GM18907 (cell line): Measurements from ENCODE around the gene NLGN1.

Experiments
- ATAC-seq: cut with Tn5 transposase; IDR thresholded peaks from one replicate; pipeline ENCODE4 v1.9.1; 2021; ENCODE audit warnings: mild to moderate bottlenecking, moderate library complexity; ENCODE audit not compliant: unreplicated experiment

The NLGN1 gene

GRCh38 chr3:173892547-173892946 is 495.0 kb downstream of the NLGN1 start:
- peak; percentile 66 for ATAC-seq

- ATAC-seq: no peak
Measured at GRCh38 chr3:173893066-173893465, 495.5 kb downstream of the NLGN1 start.

- ATAC-seq: no peak
Measured at GRCh38 chr3:173893835-173894234, 496.3 kb downstream of the NLGN1 start.

DNA sequence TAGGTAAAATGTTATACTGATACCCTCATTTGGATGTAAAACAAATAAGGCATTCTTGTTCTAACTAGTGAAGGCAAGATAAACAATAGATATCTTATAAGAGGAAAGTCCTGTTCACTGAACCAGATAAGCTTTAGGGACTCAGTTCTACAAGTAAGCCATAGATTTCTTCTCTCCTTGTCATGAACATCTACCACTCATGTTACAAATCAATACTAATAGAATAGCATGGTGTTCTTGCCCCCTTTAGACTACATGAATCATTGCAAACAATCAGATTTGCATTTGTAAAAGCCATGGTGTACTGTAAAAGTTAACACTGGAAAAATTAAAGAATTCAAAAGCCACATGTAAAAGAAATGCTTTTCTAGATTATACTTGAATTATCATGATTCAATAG is 500.1 kb downstream of the NLGN1 start:
- ATAC-seq: no peak

DNA sequence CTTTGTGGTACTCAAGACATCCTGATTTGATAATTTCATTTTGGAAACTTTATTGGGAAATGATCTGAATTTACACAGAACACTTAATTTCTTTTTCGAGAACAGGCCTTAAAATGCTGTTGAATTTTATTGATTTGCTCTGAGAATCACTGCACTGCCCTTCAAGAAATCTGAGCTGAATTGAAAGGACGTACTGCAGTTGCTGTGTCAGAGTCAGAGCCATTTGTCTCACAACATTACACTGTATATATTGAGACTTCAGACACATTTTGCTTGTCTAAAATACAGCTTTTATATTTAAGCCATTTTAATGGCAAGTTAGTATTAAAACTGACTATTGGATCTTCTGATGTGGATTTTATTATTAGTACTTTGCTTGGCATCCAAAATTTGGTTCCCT is 504.1 kb downstream of the NLGN1 start:
- no peak for ATAC-seq

DNA sequence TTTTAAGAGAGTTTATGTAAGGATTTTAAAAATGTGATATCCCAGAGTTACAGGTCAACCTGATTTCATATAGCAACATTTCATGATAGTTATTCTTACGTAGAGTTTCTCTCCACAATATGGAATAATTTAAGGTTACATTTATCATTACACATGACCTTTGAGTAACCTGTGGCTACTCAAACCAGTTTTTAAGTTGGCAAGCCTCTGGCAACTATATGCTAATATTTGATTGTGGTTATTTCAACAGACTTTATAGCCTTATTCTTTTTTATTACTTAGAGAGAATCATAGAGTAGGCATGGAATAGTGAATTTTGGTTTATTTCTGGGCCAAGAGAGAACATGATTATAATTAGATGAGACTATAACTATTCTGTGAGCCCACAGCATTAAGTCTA is 504.9 kb downstream of the NLGN1 start:
- ATAC-seq: no peak

DNA sequence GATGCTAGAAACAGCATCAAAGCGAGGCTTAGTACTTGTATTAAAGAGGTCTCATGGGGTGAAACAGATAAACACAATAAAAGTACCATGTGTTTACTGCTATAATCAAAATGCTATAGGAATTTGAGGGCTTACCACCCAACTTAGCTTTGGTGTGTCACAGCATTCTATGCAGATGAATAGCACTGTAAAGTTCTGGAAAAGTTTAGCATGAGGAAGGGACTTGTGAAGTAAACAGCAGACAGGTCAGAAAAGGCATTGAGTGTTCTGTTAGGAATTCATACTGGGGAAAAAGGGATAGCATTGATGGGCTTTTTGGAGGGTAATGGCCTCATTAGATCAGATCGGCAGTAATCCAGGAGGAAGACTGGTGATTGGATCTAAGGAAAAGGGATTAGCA is 505.3 kb downstream of the NLGN1 start:
- ATAC-seq: no peak

DNA sequence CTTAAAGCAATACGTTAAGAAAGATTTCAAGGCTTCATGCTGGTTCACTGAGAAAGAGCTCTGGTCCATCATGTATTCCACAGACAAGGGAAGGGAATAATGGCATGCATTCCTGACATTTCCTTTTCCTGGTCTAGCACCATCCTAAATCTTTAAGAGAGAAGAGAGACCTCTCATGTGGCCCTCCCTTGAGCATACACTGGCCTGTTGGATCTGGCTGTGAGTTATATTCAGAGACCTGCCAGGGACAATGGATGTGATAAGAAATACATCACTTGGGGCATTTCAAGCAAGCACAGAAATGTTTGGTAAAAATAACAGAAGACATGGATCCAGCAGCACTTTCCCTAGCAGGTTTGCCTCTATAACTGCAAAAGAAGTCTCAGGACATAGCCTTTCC is 507.8 kb downstream of the NLGN1 start:
- ATAC-seq: no peak

GRCh38 chr3:173911446-173911845 is 513.9 kb downstream of the NLGN1 start:
- ATAC-seq: no peak

GRCh38 chr3:173912126-173912525 is 514.6 kb downstream of the NLGN1 start:
- no peak for ATAC-seq

GRCh38 chr3:173913397-173913796 is 515.9 kb downstream of the NLGN1 start:
- ATAC-seq: no peak

GRCh38 chr3:173913974-173914421 is 516.5 kb downstream of the NLGN1 start:
- no peak for ATAC-seq

DNA sequence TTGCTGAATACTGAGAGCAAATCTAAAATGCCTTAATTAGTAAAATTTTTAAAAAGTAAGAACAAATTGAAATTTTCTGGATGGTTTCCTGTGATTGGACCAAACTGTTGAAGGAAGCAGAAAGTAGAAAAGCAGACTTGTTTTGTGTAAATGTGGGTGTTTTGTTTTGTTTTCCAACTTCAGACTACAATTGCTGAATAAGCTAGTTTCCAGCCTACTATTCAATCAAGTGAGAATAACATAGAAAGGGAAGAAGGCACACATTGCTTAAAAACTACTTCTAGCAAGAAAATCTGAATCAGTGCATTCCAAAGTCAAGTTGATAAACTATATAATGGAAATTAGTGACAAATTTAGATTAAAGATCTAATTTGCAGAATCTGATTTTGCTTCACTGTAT is 519.3 kb downstream of the NLGN1 start:
- no peak for ATAC-seq

DNA sequence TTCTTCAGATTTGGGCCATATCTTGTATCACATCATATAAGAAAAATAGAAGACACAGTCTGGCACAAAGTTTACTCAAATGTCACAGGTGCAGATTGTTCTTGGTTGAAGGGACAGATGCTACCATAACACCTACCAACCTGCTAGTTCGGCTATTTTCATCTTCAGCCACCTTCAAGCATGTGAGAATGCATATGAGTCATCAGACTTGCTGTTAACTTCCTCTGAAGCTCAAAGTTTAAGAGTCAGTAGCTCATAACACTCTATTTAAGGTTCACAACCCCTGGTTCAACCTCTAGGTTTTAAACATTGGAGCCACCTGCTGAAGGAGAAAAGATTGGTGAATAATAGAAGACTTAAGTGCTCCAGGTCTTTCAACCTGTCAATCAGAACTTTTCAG is 522.8 kb downstream of the NLGN1 start:
- peak; percentile 58 for ATAC-seq

GRCh38 chr3:173921732-173922131 is 524.2 kb downstream of the NLGN1 start:
- no peak for ATAC-seq

DNA sequence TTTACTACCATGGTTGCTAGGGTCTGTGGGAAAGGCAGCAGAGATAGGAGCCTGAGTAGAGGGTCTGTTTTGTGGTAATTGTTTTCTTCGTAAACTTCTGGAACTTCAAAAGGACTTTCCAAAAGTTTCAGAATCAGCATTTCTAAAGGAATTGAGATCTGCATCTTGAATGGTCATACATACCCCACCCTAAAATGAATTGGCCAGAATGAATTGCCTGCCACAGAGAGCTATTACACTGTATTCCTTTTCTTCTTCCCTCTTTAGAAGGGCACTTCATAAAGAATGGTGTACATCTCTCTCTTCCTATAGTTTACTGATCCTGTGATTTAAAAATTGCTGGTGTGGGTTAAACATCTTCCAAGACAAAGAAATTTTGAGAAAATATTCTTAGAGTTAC is 525.7 kb downstream of the NLGN1 start:
- ATAC-seq: no peak

DNA sequence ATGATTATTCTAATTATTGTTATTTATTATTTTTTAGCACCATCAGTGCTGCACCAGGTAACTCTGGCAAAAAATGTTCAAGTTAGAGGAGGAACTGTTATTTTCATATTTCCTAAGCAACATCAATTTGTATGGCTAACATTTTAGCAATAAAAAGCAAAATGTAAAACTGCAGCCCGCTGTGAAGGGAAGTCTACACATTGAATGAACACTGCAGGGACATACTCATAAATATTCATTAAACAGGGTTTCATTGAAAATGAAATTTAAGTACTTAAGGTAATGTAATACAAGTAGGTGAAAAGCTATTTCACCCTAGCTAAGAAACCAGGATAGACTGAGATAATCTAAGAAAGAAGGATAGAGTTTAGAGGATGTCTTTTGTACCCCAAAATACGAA is 532.7 kb downstream of the NLGN1 start:
- ATAC-seq: no peak

DNA sequence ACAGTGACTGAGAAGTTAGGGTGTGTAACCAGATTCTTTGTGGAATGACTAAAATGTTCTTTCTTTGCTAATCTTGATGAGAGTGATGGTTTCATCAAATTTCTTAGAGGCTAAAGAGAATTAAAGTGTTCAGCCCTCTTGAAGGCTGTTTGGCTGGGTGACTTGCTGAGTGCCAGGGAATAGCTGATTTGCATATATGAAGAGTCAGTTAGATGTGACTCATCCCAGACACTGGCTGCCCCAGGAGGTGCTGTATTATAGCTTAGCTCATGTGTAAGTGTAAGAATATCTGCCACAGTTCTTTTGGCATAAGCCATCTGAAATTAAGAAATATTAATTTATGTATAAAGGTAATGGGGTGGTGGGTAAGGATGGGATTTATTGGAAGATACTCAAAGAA is 535.1 kb downstream of the NLGN1 start:
- ATAC-seq: no peak

- ATAC-seq: no peak
Measured at GRCh38 chr3:173933113-173933512, 535.6 kb downstream of the NLGN1 start.

DNA sequence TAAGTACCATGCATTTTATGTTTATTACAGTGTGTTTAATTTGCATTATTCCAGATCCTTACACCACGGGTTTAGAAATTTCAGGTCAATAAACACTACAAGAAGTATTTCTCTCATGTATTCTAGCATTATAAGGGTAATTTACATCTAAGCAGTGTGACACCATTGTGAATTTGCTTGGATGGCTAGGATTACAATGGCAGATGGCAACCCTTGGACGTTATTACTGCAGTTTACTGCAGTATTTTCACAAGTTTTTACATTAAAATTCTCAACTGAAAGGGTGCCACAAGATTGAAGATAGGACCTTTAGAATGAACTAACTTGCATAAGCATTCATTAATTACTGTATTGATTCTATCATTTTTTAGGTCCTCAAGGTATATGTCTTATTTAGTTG is 538.8 kb downstream of the NLGN1 start:
- ATAC-seq: no peak

DNA sequence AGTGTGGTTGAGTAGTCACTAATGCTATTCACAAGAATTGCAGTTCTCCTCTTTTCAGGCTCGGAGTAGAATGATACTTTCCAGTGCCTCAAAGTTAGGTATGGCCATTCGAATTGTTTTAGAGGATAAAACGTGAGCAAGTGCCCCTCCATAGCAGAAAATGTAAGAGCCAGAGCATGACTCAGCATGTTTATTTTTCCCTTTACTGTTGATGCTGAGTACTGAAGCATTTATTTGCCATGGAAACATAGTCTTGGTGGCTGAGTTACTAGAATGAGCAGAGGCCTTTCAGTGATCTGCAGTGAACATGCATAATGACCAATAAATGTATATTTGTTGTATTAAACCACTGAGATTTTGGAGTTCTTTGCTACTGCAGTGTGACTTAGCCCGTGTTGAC is 540.6 kb downstream of the NLGN1 start:
- no peak for ATAC-seq

- no peak for ATAC-seq
Measured at GRCh38 chr3:173938616-173939015, 541.1 kb downstream of the NLGN1 start.

DNA sequence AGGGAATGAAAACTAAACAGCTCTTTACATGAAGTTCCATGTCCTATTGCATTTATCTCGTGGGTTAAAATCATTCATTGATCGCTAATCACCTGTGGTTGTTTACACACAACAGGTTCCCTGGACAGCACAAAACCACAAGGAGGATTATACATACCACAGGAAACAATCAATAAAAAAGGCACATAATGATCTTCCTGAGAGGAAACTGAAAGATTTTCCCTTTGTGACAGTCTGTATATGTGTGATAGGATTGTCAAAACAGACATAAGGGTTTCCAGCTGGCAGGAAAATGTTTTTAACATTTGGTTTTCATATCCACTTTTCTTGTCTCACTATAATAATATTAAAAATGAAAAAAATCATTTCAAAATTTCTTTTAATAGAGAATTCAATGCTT is 541.8 kb downstream of the NLGN1 start:
- ATAC-seq: no peak

DNA sequence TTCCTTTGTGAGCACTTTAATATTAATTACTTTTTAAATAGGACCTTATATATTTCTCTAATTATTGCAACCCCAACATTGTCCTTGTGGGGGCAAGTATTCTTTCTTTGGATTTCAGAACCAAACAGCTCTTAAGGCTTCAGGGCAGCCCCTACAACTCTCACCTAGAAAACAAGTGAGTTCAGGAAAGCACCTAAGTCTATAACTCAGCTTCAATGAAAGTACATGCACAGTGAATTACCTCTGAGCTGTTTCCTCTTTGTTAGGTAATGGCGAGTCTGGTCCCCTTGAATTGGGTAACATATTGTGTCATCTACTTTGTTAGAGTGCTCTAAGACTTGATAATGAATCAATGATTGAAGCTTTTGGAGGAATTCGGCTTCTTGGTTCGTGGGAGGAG is 545.7 kb downstream of the NLGN1 start:
- no peak for ATAC-seq
